COLO829 (cell line): ENCODE results near the gene CHCHD2.
"Not testable (repeated sequence)": the region's sequence is repeated elsewhere in the genome, so short reads cannot be mapped to it uniquely, and the experiment has no call there.

ENCODE experiments used
- DNase-seq: peaks from one replicate; pipeline ENCODE4 v3.0.0; 2012; ENCODE audit warnings: low spot score

Gene CHCHD2

DNA sequence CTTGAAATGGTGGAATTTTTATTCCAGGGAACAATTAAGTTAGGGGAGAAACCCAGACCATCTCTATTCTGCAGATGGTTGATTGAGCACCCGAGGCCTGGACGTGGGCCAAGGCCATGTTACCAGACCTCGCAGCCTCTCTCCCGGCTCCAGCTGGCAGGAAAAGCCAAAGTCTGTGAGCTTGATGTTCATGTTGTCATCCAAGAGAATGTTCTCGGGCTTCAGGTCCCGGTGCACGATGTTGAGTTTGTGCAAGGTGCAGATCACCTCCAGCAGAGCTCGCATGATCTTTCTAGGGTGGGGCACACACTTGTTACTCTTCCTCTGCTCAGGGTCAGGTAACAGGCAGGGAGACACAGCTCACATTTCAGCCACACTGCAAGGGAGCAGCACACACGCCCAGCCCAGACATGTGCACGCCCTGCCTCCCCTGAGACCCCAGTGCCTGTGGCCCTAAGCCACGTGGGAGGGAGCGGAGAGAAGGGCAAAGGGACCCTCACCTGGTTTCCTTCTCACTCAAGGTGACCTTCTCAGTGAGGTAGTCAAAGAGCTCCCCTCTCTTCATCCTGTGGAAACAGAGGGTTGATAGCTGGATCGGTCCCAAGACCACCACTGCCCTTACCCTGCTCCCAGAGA is 23.0 kb downstream of the CHCHD2 start:
- DNase-seq: no peak

GRCh38 chr7:56081626-56082340 is 24.5 kb downstream of the CHCHD2 start:
- DNase-seq: no peak

DNA sequence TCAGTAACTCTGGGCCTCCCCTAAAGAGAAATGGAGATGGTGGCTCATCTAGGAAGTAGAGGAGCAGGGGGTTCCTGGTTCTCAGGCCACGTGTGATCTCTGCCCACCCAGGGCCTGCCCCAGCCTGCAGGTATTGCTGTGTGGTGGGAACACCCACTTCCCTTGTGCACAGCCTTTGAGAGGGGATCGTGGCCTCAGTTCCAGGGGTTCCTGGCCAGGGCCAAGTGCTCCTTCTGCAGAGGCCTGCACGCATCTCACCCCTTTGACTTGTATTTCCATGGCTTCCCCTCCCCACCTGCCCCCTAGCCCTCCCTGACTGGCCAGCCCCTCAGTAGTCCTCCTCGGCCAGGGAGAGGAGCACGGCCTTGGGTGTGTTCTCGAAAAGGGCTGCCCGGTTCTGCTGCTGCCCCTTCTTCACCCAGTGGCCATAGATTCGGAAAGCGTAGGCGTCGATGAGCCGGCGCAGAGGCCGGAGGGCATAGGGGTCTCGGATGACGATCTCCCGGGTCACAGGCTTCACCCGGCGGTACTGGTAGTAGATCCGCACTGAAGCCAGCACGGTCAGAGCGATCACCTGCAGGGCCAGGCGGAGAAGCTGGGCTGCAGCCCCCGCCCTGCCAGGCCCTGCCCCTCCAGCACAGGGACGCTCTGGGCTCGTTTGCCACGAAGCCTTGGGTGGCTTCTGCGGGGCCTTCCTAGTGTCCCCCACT is 25.4 kb downstream of the CHCHD2 start:
- DNase-seq: not testable (repeated sequence)

- no peak for DNase-seq
Observed at GRCh38 chr7:56079450-56080185, 26.7 kb downstream of the CHCHD2 start.

- DNase-seq: no peak
Observed at GRCh38 chr7:56078196-56078595, 28.1 kb downstream of the CHCHD2 start.

GRCh38 chr7:56077681-56078080 is 28.6 kb downstream of the CHCHD2 start:
- no peak for DNase-seq

GRCh38 chr7:56074371-56074791 is 31.9 kb downstream of the CHCHD2 start:
- peak; percentile 77 for DNase-seq

DNA sequence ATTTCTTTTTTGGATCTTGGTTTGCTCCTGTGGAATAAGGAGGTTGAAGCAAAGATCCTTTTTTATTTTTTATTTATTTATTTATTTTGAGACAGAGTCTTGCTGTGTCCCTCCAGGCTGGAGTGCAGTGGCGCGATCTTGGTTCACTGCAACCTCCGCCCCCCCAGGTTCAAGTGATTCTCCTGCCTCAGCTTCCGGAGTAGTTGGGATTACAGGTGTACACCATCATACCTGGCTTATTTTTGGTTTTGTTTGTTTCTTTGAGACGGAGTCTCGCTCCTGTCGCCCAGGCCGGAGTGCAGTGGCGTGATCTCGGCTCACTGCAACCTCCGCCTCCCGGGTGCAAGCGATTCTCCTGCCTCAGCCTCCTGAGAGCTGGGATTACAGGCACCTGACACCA is 39.9 kb downstream of the CHCHD2 start:
- not testable (repeated sequence) for DNase-seq

DNA sequence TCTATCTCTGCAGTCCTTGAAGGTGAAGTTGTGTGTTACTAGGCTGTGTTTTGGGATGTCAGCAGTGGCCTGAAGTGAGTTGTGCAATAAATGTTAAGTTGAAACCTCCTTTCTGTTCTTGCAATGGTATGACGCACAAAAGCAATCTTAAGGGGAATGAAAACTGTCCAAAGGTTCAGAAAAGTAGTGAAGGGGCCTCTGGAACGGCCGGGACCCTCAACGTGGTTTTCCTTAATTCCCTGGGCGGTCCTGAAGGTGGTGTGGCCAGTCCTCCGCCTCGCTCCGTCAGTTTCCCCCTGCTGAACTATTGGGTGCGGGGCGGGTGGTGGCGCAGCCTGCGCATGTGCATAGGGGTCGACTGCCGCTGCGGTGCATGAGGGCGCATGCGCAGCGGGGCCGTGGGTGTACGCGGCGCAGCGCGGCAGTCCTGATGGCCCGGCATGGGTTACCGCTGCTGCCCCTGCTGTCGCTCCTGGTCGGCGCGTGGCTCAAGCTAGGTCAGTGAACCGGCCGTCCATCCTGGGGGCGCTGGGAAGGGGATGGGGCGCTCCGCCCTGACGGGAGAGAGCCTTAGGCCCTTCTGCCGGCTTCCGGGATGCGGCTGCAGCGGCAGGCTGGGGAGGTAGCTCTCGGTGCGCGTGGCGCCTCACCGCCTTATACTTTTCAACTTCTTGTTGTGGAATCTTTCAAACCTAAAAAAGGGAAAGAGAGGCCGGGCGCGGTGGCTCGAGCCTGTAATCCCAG is 42.2 kb downstream of the CHCHD2 start, which contains the start of gene SUMF2:
TSS of gene SUMF2 (plus strand) at position 405 of the 744 bp plus-strand sequence. CDS start at position 431, 26 bp downstream.
- DNase-seq: peak; percentile 97

GRCh38 chr7:56063500-56063881 is 42.8 kb downstream of the CHCHD2 start:
- no peak for DNase-seq

GRCh38 chr7:56062382-56062781 is 43.9 kb downstream of the CHCHD2 start:
- DNase-seq: peak; percentile 88

DNA sequence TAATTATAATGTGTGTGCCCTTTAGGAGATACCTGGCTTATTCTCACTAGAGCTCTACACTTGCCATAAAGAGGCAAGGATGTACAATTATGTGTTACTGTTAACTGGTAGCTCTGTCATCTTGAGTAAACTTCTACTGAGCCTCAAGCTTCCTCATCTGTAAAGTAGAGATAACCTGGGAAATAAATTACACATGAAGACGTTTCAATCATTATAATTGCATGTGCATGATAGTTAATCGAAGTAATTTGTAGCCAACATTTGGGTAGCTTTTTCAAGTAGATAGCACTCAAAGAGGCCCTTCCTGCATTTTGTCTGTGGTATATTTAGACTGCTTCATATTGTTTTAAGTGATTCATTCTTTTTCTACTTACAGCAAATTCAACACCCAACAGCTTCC is 52.3 kb downstream of the CHCHD2 start:
- no peak for DNase-seq

DNA sequence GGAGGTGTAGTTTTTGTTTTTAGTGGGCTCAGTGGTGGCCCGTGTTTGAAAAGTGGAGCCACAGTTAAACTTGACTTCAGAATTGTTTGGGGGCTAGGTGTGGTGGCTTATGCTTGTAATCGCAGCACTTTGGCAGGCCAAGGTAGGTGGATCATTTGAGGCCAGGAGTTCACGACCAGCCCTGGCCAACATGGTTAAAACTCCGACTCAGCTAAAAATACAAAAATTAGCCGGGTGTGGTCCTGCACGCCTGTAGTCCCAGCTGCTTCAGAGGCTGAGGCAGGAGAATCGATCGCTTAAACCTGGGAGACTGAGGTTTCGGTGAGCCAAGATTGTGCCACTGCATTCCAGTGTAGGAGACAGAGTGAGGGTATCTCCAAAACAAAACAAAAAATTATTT is 52.9 kb downstream of the CHCHD2 start:
- DNase-seq: no peak
